Activated CD8-positive, alpha-beta memory T cell treated with anti-CD3 and anti-CD28 coated beads, Interleukin-2, amount 50 U/mL, for 1 hour (primary cell): ENCODE results near the gene DDX56.
"Not testable (repeated sequence)": the region's sequence is repeated elsewhere in the genome, so short reads cannot be mapped to it uniquely, and the experiment has no call there.

Source experiments
- DNase-seq: peaks from one replicate; pipeline ENCODE4 v3.0.0-alpha.2; 2020; ENCODE audit errors: extremely low read depth

DDX56 gene

DNA sequence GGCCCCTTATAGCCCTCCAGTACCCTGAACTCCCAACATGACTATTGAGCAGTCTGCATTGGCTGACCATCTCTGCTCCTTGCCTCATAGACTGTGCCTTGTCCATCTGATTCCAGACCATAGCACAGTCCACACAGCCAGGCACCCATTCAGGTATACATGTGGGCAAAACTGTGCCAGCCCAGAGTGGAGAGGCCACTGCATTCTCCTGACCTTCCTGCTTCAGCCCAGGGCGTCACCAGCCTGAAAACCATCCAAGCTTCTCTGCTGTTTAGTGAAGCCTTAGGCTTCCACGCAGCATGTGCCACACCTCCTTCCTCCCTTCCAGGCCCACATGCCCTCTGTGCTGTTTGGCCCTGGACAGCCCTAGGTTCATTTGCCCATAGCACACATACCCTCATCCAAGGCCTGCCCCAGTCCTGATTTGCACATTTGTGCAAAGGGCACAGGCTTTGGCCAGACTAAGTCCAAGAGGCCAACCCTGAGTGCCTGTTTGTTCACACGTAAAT, 10.5 kb downstream of the DDX56 start:
- no peak for DNase-seq

DNA sequence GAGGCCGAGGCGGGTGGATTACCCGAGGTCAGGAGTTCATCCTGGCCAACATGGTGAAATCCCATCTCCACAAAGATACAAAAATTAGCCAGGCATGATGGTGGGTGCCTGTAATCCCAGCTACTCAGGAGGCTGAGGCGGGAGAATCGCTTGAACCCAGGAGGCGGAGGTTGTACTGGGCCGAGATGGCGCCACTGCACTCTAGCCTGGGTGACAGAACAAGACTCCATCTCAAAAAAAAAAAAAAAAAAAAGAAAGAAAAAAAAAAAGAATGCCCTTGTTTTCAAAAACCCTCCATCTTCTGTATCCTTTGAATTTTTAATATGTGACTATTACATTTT, 11.1 kb downstream of the DDX56 start:
- not testable (repeated sequence) for DNase-seq

DNA sequence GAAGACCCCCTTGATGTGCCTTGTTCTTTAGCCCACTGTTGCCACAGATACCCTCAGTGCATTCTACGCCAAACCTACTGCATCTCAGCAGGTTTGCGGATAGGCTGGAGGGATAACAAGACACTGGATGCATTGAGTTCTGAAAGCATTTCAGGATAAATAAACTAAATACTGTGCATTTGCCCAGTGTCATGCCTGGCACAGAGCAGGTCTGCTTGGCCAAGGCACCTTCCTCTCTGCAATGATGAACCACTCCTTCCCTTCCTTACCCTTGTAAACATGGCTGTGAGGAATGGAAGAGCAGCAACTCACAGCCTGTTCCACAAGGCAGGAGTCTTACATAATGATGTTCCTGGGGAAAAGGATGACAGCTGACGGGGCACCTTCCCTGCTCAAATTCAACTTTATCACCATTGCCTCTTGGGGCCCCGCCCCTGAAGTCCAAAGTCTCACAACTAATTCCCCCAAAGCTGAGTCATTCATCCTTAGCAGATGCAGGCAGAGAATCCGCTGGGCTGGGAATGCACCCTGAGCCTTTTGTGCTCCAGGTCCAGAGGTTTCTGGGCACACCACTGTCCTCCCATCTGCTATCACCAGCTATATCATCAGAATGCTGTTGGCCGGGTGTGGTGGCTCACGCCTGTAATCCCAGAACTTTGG, 11.6 kb downstream of the DDX56 start:
- DNase-seq = no peak

DNA sequence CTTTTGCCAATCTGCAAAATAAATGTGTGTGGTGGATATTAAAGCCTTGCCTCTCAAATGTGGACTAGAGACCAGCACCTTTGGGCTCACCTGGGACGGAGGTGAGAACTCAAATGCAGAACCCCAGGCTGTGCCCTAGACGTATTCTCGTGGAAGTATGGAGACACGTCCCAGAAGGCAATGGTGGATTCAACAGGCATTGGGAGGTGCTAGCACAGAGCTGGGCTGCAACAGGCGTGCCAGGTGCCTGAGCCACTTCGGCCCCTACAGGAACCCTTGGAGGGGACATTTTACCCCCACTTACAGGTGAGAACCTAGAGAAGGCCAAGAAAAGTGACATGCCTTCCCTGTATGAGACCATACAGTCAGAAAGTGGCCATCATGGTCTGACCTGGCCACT, 12.2 kb downstream of the DDX56 start:
- DNase-seq = no peak

DNA sequence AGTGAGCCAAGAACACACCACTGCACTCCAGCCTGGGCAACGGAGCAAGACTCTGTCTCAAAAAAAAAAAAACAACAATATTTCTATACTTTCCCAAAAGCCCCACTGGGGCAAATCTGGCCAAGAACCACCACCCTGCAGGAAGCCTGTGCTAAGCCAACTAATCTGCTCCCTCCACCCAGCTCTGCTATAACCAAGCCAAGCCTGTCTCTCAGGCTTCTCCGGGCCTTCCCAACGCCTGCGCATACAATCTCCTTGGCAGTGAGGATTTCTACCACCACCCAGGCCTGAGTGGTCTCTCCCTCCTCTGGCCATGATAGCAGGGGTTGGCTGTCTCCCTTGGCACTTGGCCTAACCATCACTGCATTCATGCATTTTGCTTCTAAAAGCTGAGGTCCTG, 14.2 kb downstream of the DDX56 start:
- DNase-seq = no peak

DNA sequence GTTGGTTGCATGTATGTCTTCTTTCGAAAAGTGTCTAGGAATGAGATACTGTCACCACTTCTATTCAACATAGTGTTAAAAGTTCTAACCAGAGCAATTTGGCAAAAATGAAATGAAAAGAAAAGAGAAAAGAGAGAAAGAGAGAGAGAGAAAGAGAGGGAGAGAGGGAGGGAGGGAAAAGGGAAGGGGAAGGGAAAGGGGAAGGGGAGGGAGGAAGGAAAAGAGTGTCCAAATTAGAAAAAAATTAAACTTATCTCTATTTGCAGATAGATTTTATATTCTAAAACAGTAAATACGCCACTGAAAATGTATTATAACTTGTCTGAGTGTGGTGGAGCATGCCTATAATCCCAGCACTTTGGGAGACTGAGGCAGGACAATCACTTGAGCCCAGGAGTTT, 16.2 kb downstream of the DDX56 start:
- DNase-seq = no peak

DNA sequence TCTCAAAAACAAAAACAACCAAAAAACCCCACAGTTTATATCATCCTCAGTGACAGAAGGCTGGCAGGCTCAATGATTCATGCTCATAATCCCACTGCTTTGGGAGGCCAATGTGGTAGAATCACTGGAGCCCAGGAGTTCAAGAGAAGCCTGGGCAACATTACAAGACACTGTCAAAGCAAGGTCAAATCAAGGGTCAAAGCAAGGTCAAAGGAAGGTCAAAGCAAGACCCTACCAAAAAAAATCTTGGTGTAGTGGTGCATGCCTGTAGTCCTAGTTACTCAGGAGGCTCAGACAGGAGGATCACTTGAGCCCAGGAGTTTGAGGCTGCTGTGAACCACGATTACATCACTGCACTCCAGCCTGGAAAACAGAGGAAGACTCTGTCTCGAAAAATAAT, 18.4 kb downstream of the DDX56 start:
- no peak for DNase-seq

DNA sequence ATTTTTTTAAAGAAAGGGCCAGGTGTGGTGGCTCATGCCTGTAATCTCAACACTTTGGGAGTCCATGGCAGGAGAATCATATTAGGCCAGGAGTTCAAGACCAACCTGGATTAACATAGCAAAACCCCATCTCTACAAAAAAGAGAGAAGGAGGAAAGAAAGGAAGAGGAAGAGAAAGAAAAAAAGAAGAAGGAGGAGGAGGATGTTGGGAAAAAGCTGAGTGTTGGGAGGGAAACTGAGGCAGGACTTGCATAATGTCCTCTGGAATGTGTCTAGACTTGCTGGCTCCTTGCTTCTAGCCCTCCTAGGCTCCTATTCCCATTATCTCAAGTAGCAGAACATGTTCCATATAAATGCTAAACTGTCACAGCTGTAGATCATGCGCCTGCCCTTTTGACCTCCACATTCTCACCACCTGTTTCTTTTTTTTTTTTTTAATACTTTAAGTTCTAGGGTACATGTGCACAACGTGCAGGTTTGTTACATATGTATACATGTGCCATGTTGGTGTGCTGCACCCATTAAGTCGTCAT, 21.2 kb downstream of the DDX56 start:
- DNase-seq = not testable (repeated sequence)

DNA sequence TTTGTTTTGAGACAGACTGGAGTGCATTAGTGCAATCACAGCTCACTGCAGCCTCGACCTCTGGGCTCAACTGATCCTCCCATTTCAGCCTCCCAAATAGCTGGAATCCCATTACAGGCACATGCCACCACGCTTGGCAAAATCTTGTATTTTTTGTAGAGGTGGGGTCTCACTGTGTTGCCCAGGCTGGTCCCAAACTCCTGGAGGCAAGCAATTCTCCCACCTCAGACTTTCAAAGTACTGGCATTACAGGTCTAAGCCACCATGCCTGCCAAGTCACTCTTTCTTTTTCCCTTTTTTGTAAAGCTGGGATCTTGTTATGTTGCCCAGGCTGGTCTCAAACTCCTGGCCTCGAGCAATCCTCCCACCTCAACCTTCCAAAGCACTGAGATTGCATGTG, 24.3 kb downstream of the DDX56 start:
- DNase-seq = no peak

DNA sequence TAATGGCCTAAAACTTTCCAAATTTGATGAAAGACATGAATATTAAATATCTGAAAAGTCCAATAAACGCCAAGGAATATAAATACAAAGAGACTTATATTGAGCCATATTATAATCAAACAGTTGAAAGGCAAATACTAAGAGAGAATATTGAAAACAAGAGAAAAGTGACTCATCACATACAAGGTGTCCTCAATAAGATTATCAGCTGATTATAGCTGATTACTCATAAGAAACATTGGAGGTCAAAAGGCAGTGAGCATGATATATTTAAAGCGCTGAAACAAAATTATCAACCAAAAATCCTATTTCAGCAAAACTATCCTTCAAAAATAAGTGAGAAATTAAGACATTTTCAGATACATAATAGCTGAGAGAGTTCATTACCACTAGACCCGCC, 24.8 kb downstream of the DDX56 start:
- DNase-seq = no peak

DNA sequence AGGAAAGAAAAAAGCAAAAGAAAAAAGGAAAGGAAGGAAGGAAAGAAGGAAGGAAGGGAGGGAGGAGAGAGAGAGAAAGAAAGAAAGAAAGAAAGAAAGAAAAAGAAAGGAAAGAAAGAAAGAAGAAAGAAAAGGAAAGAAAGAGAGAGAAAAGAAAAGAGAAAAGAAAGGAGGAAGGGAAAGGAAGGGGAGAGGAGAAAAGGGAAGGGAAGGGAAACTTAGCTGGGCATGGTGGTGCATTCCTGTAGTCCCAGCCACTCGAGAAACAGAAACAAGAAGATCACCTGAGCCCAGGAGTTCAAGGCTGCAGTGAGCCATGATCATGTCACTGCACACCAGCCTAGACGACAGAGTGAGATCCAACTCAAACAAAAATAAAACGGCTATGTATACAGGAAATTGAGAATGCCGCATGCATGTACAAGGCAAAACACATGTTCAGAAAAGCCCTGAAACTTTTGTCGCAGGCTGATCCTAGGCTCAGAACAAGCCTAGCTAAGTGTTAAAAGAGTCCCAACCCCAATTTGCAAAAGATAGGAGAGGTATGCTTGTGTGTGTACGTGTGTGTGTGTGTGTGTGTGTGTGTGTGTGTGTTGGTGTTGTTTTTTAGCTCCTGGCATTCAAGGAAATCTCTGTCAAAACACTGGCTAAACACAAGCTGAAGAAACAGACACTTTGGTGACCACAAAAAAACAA, 26.0 kb downstream of the DDX56 start:
- no peak for DNase-seq

DNA sequence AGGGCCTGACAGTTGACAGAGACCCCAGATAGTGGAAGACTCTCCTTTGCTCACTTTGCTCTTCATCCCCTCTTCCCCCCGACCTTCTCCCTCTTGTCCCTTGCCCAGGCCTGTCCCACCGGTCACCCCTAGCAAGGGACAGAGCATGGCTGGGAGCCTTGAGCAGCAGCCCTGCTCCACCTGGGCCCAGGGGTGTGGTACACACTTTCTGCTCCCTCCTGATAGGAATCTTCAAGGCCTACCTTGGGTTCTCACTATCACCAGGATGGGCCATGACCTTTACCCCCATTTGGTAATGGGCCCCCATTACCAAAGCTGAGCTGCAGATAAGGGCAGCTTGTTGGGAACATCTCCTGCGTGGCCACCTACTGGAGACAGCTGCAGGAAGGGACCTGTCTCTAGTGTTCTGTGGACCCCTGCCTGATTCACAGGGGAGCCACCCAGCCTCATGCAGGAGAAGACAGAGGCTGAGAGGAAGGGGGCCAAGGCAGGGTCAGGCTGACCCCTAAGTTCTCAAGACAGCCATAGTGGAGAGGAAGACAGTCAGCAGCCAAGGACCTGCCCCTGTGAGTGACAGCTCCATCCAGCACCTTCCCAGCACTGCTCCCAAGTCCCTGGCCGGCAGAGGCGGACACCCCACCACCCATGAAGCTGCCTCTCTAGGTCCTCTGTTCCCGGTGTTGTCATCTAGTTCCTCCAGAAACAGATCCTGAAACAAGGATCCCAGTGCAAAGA, 31.7 kb downstream of the DDX56 start:
- no peak for DNase-seq

DNA sequence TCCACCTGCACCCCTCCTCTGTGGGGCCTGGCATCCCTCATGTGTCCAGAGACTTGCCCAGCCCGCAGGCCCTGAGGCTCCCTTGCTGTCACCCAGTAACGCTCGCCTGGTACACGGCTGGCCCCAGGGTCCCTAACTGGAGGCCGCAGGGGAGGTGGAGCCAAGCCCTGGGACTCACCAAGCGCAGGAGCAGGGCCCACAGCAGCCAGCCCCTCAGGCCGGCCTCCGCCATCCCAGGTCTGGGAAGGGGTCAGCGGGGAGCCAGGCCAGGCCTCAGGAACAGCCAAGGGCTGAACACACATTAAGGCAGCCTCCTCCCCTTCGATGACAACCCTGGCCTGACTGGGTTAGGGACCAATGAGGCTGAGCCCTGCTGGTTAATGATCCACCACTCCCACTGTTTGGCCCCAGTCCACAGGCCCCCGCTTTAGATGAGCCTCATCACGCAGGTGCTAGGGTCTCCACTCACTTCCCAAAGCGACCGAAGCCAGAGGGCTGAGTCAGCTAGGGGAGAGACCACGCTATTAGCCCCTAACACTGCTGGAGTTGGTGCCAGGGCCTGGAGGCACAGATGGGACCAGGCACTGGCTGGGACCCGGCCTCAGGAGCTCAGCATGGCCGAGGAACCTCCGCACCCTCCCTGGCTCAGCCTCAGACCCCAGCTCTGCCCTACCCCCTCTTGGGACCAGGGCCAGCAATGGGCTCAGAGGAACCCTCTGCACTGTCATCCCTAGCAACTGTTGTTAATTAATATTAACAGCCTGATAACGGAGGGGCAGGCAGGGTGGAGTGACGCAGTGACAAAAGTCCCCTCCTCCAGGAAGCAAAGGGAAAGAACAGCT, 32.5 kb downstream of the DDX56 start, which contains the start of gene NPC1L1:
NPC1L1 (minus strand) TSS at position 303 of the 842 bp plus-strand sequence; CDS start at position 232, 71 bp downstream.
- no peak for DNase-seq

DNA sequence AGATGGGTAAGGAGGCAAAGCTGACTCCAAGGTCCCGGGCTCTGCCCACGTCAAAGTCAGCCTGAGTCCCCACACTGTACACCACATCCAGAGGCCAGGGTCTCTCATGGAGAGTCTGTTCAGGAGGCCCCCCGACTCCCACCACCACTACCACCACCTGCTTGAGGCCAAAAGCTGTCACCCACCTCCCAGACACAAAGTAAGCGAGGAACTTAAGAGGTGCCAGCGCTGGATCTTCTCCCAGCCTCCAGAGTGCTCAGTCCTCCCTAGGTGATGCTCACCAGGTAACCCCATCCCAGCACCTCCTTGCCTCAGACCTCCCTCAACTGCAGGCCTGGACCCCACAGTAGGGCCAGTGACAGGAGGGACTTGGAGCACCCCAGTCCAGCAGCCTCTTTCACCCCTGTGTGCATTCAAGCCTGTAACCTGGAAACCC, 33.1 kb downstream of the DDX56 start:
- DNase-seq = no peak

DNA sequence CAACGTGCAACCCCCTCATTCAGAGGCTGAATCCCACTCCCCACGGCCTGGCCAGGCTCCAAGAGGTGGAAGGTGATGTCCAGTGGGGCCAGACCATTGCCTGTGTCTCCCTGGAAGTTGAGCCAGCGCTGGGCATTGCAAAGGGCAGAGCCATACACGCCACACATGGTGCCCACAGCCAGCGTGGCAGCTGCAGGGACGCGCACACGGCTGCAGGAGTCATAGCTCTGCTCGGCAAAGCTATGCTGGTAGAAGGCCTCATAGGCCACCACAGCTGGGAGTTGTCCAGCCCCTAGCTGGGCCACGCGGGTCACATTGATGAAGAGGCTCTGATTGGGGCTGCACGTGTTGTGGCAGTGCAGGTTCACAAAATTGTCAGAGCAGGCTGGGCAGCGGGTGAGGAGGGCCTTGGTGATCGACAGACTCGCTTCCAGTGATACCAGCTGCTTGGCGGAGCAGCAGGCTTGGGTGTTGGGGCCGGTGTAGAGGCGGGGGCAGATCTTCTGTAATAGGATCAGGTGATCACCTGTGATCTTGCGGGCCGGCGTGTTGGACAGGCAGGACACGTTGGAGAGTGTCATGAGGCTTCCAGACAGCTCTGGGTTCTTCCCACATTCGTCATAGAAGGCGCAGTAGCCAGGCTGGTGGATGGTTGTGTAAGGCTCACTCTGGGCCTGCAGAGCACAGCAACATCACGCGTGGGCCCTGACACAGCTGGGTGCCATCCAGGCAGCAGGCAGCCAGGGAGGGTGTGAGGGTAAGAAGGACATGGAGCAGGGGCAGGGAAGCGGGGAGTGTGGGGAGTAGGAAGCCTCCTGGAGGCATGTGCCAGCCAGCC, 33.8 kb downstream of the DDX56 start:
- DNase-seq = no peak

DNA sequence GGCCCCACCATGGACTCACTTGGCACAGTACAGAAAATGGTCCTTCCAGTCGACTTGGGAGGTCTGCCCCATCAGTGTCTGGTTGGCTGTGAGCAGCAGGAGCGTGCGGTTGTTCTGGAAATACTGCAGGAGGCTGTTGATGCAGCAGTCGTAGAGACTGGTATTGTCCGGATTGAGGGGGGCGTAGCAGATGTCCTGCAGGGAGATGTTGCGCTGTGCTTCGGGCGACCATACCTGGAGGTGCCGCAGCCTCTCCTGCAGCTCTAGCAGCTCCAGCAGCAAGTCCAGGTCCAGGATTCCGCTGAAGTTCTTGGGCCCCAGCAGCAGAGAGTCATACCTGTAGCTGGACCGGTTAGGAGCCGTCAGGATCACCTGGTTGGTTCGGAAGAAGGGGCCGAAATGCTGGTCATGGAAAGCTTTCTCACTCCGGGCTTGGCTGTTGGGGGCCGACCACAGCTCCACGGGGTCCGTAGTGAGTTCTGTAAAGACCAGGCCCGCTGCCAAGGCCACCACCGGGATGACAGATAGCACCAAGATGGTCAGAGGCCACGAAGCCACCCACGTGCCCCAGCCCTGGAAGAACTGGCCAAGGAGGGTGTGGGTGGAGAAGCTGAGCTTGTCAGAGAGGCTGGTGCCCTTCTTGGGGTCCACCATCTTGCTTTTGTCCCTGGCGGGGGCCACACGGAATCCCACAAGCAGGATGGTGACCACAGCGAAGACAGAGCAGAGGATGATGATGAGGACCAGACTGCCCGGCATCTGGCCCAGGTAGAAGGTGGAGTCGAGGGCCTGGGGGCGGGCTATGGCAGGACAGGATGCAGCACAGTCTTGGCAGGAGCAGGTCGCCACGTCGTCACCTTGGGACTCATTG, 34.7 kb downstream of the DDX56 start:
- DNase-seq = no peak

DNA sequence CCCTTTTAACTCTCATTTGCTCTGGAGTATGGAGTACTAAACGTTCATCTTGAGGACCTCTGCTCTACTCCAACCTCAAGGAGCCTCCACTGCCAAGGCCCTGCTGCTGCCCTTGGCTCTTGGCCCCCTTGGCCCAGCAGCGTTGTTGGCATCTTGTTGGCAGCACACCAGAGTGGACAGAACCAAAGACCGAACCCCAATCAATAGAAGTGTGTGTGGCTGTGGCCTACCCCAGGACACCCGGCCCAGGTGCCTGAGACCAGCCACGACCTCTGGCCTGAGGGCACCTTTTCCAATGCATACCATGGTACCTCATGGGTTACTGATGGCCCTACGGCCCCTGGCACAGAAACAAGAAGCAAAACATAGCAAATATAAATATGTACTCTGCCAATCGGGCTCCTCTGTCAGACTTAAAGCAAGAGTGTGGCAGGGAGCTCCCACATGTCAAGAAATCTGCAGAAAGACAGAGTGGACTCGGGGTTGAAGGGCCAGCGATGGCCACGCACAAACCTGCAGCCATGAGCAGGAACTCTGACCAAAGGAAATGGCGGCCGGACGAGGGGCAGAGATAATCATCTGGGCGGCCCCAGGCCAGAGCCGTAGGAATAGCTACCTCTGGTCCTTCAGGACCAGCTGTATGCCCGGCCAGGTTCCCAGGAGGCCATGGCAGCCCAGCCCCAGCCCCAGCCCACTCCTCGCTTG, 35.5 kb downstream of the DDX56 start:
- DNase-seq = no peak

DNA sequence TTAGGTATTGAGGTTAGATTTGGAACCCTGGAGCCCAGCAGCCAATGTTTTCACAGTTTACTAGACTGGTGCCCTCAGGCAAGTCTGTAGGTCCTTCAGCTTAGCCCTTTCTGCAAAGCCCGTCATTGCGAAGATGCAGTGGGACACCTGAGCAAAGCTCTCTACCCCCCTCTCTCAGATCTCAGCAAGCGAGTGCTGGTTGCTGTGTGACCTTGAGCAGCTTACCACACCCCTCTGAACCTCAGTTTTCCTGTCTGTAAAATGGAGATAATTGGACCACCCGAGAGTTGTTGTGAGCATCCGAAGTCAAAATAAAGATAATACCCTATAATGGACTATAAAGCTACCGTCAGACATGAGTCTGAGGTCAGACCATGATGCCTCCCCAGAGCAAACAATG, 36.3 kb downstream of the DDX56 start:
- DNase-seq = no peak

DNA sequence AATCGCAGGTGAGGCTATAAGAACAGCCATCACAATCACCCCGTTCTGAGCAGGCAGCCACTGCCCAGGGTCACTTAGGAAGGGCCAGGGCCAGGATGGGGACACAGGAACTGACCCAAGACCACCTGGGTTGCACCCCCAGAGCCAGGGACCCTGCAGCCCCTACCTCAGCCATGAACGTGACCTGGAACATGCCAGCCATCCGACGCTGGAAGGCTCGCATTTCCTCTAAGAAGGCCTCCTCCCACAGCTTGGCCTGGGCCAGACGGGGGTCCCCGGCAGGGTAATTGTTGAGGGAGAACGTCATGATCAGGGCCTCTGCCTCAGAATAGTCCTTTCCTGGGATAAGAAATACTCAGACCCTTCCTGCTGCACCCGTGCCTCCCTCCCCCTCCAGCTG, 37.6 kb downstream of the DDX56 start:
- DNase-seq = no peak
